WERI-Rb-1 (cell line): ENCODE measurements around the gene REN.

Experiments used
- DNase-seq: peaks from one replicate; pipeline ENCODE4 v3.0.0-alpha.2; 2020
- H3K27ac ChIP-seq: fragments of 250-450 bp; sonication (Bioruptor Pico); 2 replicates; pipeline ENCODE4 v1.5.1; 2020; ENCODE audit warnings: mild to moderate bottlenecking, moderate library complexity
- H3K27me3 ChIP-seq: fragments of 250-450 bp; sonication (Bioruptor Pico); 2 replicates; pipeline ENCODE4 v1.5.1; 2021; ENCODE audit warnings: mild to moderate bottlenecking, low read depth, moderate library complexity; ENCODE audit not compliant: insufficient read depth, severe bottlenecking
- H3K36me3 ChIP-seq: fragments of 250-450 bp; sonication (Bioruptor Pico); 2 replicates; pipeline ENCODE4 v1.5.1; 2020; ENCODE audit warnings: mild to moderate bottlenecking, moderate library complexity
- H3K4me3 ChIP-seq: 2 replicates; pipeline ENCODE4 v1.5.1; 2011; ENCODE audit warnings: low read depth, mild to moderate bottlenecking, control low read depth, low read length
- H3K9me3 ChIP-seq: fragments of 250-450 bp; sonication (Bioruptor Pico); 2 replicates; pipeline ENCODE4 v1.5.1; 2021; ENCODE audit warnings: mild to moderate bottlenecking, moderate library complexity; ENCODE audit not compliant: severe bottlenecking
- TF ChIP-seq, protein P1 (sequence below): IDR thresholded peaks from 2 replicates; pipeline ENCODE4 v1.5.1; 2011; ENCODE audit warnings: low read depth, mild to moderate bottlenecking, control low read depth, inconsistent platforms, low read length

The REN gene

DNA sequence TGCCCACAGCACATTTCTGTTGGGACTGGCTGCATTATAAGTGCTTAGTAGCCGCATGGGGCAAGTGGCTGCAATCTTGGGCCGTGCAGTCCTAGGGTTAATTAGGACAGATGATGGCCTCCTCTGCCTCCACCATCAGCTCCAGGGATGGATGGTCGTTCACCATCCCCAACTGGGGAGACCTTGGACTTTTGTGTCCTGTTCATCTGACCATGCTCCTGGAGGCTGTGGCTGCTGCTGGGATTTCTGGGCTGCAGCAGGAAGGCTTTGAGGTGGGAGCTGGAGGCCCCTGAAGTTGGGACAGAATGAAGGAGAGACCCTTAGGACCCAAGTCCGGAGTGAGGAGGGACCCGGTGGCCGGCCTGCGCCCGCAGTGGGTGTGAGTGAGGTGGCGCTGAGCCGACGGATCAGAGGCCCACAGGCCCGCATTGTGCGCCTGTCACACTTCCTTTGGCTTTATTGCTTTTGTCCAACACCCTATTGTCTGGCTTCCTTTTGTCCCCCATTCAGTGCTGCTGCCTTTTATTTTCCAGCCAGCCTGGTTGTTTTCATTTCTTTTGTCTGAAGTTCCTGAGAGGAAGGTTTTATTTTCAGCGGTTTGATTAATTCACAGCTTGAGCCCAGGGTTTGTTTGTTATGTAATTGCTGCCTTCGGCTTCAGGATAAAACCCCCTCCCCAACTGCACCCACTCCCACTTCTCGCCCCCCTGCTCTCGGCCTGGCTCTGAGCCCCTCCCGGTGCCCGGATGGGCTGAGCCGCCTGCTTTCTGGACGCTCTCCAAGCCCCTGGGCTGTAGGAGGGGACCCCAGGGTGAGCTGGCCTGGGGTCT, 57.6 kb downstream of the REN start:
- Histone ChIP-seq H3K36me3 (no peaks in the 10 kb centered on the region), H3K27me3 (peaks cover 8% of the 10 kb centered on the region), H3K9me3 (no peaks in the 10 kb centered on the region), H3K4me3 (no peak overlapping the region), H3K27ac (no peak overlapping the region)
- TF ChIP-seq, protein P1, sequence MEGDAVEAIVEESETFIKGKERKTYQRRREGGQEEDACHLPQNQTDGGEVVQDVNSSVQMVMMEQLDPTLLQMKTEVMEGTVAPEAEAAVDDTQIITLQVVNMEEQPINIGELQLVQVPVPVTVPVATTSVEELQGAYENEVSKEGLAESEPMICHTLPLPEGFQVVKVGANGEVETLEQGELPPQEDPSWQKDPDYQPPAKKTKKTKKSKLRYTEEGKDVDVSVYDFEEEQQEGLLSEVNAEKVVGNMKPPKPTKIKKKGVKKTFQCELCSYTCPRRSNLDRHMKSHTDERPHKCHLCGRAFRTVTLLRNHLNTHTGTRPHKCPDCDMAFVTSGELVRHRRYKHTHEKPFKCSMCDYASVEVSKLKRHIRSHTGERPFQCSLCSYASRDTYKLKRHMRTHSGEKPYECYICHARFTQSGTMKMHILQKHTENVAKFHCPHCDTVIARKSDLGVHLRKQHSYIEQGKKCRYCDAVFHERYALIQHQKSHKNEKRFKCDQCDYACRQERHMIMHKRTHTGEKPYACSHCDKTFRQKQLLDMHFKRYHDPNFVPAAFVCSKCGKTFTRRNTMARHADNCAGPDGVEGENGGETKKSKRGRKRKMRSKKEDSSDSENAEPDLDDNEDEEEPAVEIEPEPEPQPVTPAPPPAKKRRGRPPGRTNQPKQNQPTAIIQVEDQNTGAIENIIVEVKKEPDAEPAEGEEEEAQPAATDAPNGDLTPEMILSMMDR: no peak
- no peak for DNase-seq

DNA sequence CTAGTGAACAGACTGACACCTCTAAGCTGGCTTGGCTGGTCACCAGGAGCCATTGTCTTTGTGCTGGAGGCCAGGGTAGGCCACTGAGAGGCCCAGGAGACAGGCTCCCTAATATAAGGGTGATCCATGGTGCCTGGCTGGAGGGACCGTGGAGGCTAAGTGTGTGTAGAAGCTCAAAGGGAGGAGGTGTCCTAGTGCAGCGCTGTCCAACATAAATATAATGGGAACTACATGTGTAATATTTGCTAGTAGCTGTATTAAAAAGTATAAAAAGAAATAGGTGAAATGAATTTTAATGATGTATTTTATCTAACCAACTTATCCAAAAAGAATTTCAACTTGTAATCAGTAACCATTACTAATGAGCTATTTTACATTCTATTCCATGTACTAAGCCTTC, 58.2 kb downstream of the REN start:
- Histone ChIP-seq H3K27ac (no peak overlapping the region), H3K4me3 (no peak overlapping the region), H3K9me3 (no peaks in the 10 kb centered on the region), H3K36me3 (no peaks in the 10 kb centered on the region), H3K27me3 (peaks cover 8% of the 10 kb centered on the region)
- DNase-seq: no peak
- TF ChIP-seq, protein P1: no peak

DNA sequence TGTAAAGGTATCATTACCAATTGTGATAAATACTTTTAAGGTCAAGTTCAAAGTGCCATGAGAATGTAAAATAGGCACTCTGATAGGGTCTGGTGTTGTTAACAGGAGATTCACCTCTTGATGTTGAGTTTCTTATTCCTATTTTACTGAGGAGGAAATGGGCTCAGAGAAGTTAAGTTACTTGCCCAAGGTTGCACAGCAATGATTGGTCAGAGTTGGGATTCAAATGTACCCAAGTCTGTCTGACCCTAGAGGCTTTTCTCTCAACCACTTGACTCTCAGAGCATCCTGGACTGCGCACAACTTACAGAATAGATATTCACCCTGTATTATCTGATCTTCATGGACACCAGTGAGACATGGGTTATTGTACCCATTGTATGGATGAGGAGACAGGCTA, 59.3 kb downstream of the REN start:
- no peaks in the 10 kb centered on the region for H3K36me3 ChIP-seq
- no peak overlapping the region for H3K27ac ChIP-seq
- TF ChIP-seq, protein P1: no peak
- DNase-seq: no peak
- H3K4me3 ChIP-seq: no peak overlapping the region
- H3K9me3 ChIP-seq: no peaks in the 10 kb centered on the region
- H3K27me3 ChIP-seq: peaks cover 15% of the 10 kb centered on the region

DNA sequence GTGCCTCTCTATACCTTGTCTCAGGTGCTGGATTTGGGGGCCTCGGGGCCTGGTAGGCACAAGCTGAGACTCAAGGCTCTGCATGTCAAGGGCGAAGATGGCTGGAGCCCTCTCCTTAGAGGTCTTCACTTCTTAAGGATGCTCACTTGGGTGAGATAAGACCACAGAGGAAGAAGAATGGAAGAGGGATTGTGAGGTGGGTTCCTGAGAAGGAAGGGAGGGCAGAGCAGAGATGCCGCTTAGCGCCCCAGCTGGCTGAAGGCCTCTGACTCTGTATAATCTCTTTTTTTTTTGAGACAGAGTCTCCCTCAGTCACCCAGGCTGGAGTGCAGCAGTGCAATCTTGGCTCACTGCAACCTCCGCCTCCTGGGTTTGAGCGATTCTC, 61.0 kb downstream of the REN start:
- H3K27me3 ChIP-seq: peaks cover 27% of the 10 kb centered on the region
- H3K4me3 ChIP-seq: no peak overlapping the region
- peaks cover 4% of the 10 kb centered on the region for H3K9me3 ChIP-seq
- H3K27ac ChIP-seq: no peak overlapping the region
- DNase-seq: no peak
- H3K36me3 ChIP-seq: no peaks in the 10 kb centered on the region
- TF ChIP-seq, protein P1: no peak
